Stimulated activated CD4-positive, alpha-beta T cell treated with anti-CD3 and anti-CD28 coated beads, Interleukin-4, amount 100 ng/mL, for 1 hour (primary cell): ENCODE measurements around the gene HLA-DMA.

ENCODE experiments used
- DNase-seq: peaks from one replicate; pipeline ENCODE4 v3.0.0-alpha.2; 2020

The HLA-DMA gene

GRCh38 chr6:32912951-32913350 is 39.9 kb downstream of the HLA-DMA start:
- DNase-seq: no peak

DNA sequence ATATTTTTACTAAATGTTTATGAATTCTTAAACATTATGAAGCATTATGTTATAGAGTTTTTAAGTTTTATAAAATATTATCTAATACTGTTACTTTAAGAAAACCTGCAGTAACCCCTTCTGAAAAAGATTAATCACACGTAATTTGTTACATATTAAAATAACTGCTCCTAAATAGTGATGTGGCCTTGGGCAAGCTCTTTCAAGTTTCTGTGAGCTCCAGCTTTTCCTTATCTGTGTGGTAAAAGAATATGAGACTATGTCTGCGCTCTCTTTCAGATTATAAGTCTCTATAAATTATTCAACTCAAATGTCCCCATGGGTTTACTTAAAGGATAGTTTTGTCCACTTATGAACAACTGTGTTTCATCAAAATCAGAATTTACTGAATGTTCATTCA is 44.0 kb downstream of the HLA-DMA start:
- no peak for DNase-seq

- no peak for DNase-seq
These were observed 46.4 kb downstream of the HLA-DMA start for GRCh38 chr6:32906539-32906938.

DNA sequence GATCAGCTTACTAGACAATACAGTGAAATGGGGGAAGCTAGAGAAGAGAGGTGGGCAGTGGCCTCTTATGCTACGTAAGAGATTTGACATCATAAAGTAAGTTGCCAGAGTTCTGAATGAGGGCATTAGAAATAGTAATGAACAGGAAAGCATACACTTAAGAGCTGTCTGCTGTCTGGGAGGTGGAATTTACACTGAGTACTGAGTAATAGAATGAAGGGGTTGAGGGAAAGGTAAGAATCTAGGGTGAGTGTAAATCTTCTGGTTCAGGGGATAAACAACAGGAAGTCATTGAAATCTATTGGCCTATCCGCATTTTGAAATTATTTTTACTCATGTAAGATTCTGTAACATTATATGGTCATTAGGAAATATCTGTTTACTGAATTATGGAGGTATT is 47.8 kb downstream of the HLA-DMA start:
- no peak for DNase-seq

DNA sequence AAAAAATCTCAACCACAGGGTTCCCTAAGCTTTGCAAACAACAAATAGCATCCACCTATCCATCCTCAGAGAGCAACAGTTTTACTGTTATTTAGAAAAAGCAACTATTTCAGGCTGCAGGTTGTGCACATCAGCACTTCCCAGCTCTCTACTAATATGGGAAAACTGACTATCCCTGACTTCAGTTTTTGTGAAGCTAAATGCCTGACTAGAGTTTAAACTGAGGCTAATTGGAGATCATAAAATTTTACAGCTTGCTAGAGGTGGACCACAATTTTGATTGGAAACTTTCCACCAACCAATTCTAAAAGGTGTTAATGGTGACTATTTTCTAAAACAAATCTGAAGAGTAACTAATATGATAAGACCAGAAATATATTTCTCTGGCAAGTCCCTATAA is 48.9 kb downstream of the HLA-DMA start:
- DNase-seq: no peak
